CD14-positive monocyte (primary cell): ENCODE data around the gene DGCR2. TPM values are rescaled to one million over a fixed set of nuclear protein-coding genes. Genes with fewer than 3 reads are reported as not detected.

Experiments
- DNase-seq, 3 donors: peaks; one replicate each; pipeline ENCODE4 v3.0.0-alpha.2; 2011 to 2022
- H2AFZ ChIP-seq: 2 replicates; pipeline ENCODE4 v1.6.0; 2012; ENCODE audit warnings: mild to moderate bottlenecking, low read depth, low read length, inconsistent platforms; ENCODE audit not compliant: insufficient read depth, poor library complexity, severe bottlenecking
- H3K27ac ChIP-seq, 2 donors: 1 replicate in 1 of 2; 2 replicates in 1 of 2; pipeline ENCODE4 v1.5.1; 2012 to 2013; ENCODE audit warnings: low read length in 2 of 2, control low read depth in 1 of 2, inconsistent platforms in 1 of 2, low read depth in 1 of 2, mild to moderate bottlenecking in 1 of 2
- H3K27me3 ChIP-seq, 2 donors: one replicate each; pipeline versions ENCODE4 v1.6.0 to v1.6.1; 2011 to 2013; ENCODE audit warnings: low read length in 2 of 2; ENCODE audit not compliant: control insufficient read depth in 2 of 2, insufficient read depth in 2 of 2
- H3K36me3 ChIP-seq, 2 donors: replicated peaks in 1 of 2; 1 replicate in 1 of 2; 2 replicates in 1 of 2; pipeline versions ENCODE4 v1.5.1 to v1.6.1; 2012 to 2013; ENCODE audit warnings: low read length in 2 of 2, control low read depth in 1 of 2, inconsistent platforms in 1 of 2, mild to moderate bottlenecking in 1 of 2; ENCODE audit not compliant: insufficient read depth in 2 of 2, control insufficient read depth in 1 of 2
- H3K4me1 ChIP-seq, 2 donors: 1 replicate in 1 of 2; 2 replicates in 1 of 2; pipeline versions ENCODE4 v1.5.1 to v1.6.1; 2012 to 2013; ENCODE audit warnings: low read length in 2 of 2, control low read depth in 1 of 2, inconsistent platforms in 1 of 2, mild to moderate bottlenecking in 1 of 2, moderate library complexity in 1 of 2; ENCODE audit not compliant: insufficient read depth in 2 of 2, control insufficient read depth in 1 of 2
- H3K4me2 ChIP-seq: replicated peaks from 2 replicates; pipeline ENCODE3; 2012; ENCODE audit warnings: low read length, moderate library complexity, mild to moderate bottlenecking; ENCODE audit not compliant: poor library complexity, severe bottlenecking; ENCODE audit errors: extremely low read depth
- H3K4me3 ChIP-seq, 3 experiments: fragments of 200-600 bp in 1 of 3; sonication (generic) in 1 of 3; replicated peaks in 1 of 3; 1 replicate in 2 of 3; 2 replicates in 1 of 3; pipeline ENCODE4 v1.5.1; 2011 to 2013; ENCODE audit warnings: low read length in 3 of 3, mild to moderate bottlenecking in 3 of 3, control low read depth in 2 of 3, low read depth in 2 of 3, inconsistent platforms in 1 of 3, moderate library complexity in 1 of 3
- H3K79me2 ChIP-seq: 2 replicates; pipeline ENCODE4 v1.6.0; 2012; ENCODE audit warnings: mild to moderate bottlenecking, control low read depth, inconsistent platforms, low read length, moderate library complexity; ENCODE audit not compliant: insufficient read depth
- H3K9ac ChIP-seq: 2 replicates; pipeline ENCODE4 v1.6.0; 2017; ENCODE audit warnings: low read length, mild to moderate bottlenecking; ENCODE audit not compliant: insufficient read depth, poor library complexity, severe bottlenecking
- H3K9me3 ChIP-seq, 2 donors: replicated peaks in 1 of 2; 1 replicate in 1 of 2; 2 replicates in 1 of 2; pipeline versions ENCODE4 v1.5.1 to v1.6.1; 2012 to 2013; ENCODE audit warnings: low read length in 2 of 2, control low read depth in 1 of 2; ENCODE audit not compliant: control insufficient read depth in 1 of 2, insufficient read depth in 1 of 2
- H4K20me1 ChIP-seq: 2 replicates; pipeline ENCODE4 v1.6.0; 2012; ENCODE audit warnings: mild to moderate bottlenecking, low read length, control low read depth, moderate library complexity; ENCODE audit not compliant: insufficient read depth
- H3K27ac Mint-ChIP-seq, 7 donors: one replicate each; pipeline ENCODE4 v1.8.0; 2020; ENCODE audit warnings: mild to moderate bottlenecking in 7 of 7, mixed read lengths in 7 of 7, moderate library complexity in 6 of 7, inconsistent platforms in 2 of 7
- H3K27me3 Mint-ChIP-seq, 3 donors: one replicate each; pipeline ENCODE4 v1.8.0; 2021 to 2022; ENCODE audit warnings: low read depth in 3 of 3, mild to moderate bottlenecking in 3 of 3, mixed read lengths in 3 of 3, moderate library complexity in 3 of 3, inconsistent platforms in 1 of 3
- H3K36me3 Mint-ChIP-seq, 2 donors: one replicate each; pipeline ENCODE4 v1.8.0; 2020; ENCODE audit warnings: mixed read lengths in 2 of 2, inconsistent platforms in 1 of 2, mild to moderate bottlenecking in 1 of 2
- H3K4me1 Mint-ChIP-seq: one replicate; pipeline ENCODE4 v1.8.0; 2020; ENCODE audit warnings: mild to moderate bottlenecking, mixed read lengths
- H3K4me3 Mint-ChIP-seq, 2 donors: one replicate each; pipeline ENCODE4 v1.8.0; 2020; ENCODE audit warnings: mild to moderate bottlenecking in 2 of 2, mixed read lengths in 2 of 2, moderate library complexity in 1 of 2
- H3K9me3 Mint-ChIP-seq, 7 donors: one replicate each; pipeline ENCODE4 v1.8.0; 2020 to 2022; ENCODE audit warnings: mixed read lengths in 7 of 7, mild to moderate bottlenecking in 6 of 7, moderate library complexity in 6 of 7, inconsistent platforms in 2 of 7
- CTCF ChIP-seq: fragments of 200-600 bp; IDR thresholded peaks from one replicate; pipeline ENCODE4 v1.8.0; 2022; ENCODE audit warnings: antibody characterized with exemption, mild to moderate bottlenecking
- WGBS: methylation state at CpG from one replicate; pipeline ENCODE4 v1.1.5; 2013; ENCODE audit warnings: missing lambda C conversion rate; ENCODE audit not compliant: insufficient coverage; 5-methylcytosine and 5-hydroxymethylcytosine counted together
- intact Hi-C, 2 donors: fragments of 100-400 bp; cut with micrococcal nuclease; formaldehyde crosslinking; loops; one replicate each; pipeline versions ENCODE4 v1.15.0 to v1.15.1; 2023
- polyA plus RNA-seq, 3 donors: library from polyadenylated mRNA; depleted of rRNA in 1 of 3; unstranded in 2 of 3; stranded (reverse) in 1 of 3; fragments of 300-500 nt in 2 of 3; fragments of >200 nt in 1 of 3; fragmentation: Illumina TruSeq in 2 of 3; gene quantifications; 1 replicate in 2 of 3; 2 replicates in 1 of 3; pipeline ENCODE4 v1.2.3, GENCODE V29; 2012 to 2021

DGCR2 gene
- polyA plus RNA-seq, 3 donors: 28.9 to 37.0 (median 36.2) TPM

GRCh38 chr22:18997925-18998315, 124.3 kb downstream of the DGCR2 start:
- Histone ChIP-seq H2AFZ (no peak overlapping the region), H3K79me2 (no peaks in the 10 kb centered on the region), H3K9me3 (no peaks in the 10 kb centered on the region), H3K4me1 (no peaks in the 10 kb centered on the region), H3K4me3 (no peak overlapping the region), H3K36me3 (no peaks in the 10 kb centered on the region), H4K20me1 (no peaks in the 10 kb centered on the region), H3K9ac (no peak overlapping the region), H3K27me3 (peaks cover 0 to 22% of the 10 kb centered on the region in 2 donors), H3K4me2 (no peak overlapping the region), H3K27ac (no peak overlapping the region)
- no peak for TF ChIP-seq CTCF
- 51% methylated on average over 22 of the region's 22 CpGs for WGBS
- Mint-ChIP-seq H3K4me1 (no peaks in the 10 kb centered on the region), H3K27ac (peak overlapping the region in 1 of 7 donors; percentile 55), H3K4me3 (no peak overlapping the region), H3K9me3 (peaks cover 0 to 3% (median 0%) of the 10 kb centered on the region in 7 donors), H3K27me3 (peaks cover 13 to 33% (median 30%) of the 10 kb centered on the region in 3 donors), H3K36me3 (no peaks in the 10 kb centered on the region)
- no peak for DNase-seq
- intact Hi-C loops: no loop called here

- peaks cover 13 to 33% (median 30%) of the 10 kb centered on the region in 3 donors for H3K27me3 Mint-ChIP-seq
- H3K4me1 Mint-ChIP-seq: no peaks in the 10 kb centered on the region
- 95% methylated on average over 12 of the region's 12 CpGs for WGBS
These were observed 124.8 kb downstream of the DGCR2 start for GRCh38 chr22:18997306-18997924.

More at GRCh38 chr22:18997306-18997924, 124.8 kb downstream of the DGCR2 start:
- peaks cover 0 to 3% (median 0%) of the 10 kb centered on the region in 7 donors for H3K9me3 Mint-ChIP-seq
- no peaks in the 10 kb centered on the region for H3K36me3 Mint-ChIP-seq
- H2AFZ ChIP-seq: no peak overlapping the region
- H3K27ac ChIP-seq: no peak overlapping the region
- H4K20me1 ChIP-seq: no peaks in the 10 kb centered on the region
- no peak overlapping the region for H3K4me3 Mint-ChIP-seq
- TF ChIP-seq CTCF: no peak
- H3K4me2 ChIP-seq: no peak overlapping the region
- H3K9ac ChIP-seq: no peak overlapping the region
- H3K4me3 ChIP-seq: no peak overlapping the region
- no peak overlapping the region for H3K27ac Mint-ChIP-seq
- intact Hi-C loops: no loop called here
- no peaks in the 10 kb centered on the region for H3K9me3 ChIP-seq
- no peaks in the 10 kb centered on the region for H3K79me2 ChIP-seq
- peaks cover 0 to 20% of the 10 kb centered on the region in 2 donors for H3K27me3 ChIP-seq
- H3K36me3 ChIP-seq: no peaks in the 10 kb centered on the region
- DNase-seq: no peak
- no peaks in the 10 kb centered on the region for H3K4me1 ChIP-seq
